AG09319 (cell line): ENCODE data around the gene LOXL3.

Source experiments
- DNase-seq: peaks from one replicate; pipeline ENCODE4 v3.0.0-alpha.2; 2010; ENCODE audit warnings: low read depth; ENCODE audit errors: extremely low read depth
- TF ChIP-seq, protein P1 (sequence below): IDR thresholded peaks from 2 replicates; pipeline ENCODE4 v1.5.1; 2011; ENCODE audit warnings: low read depth, mild to moderate bottlenecking, inconsistent platforms, low read length, moderate library complexity

LOXL3 gene

DNA sequence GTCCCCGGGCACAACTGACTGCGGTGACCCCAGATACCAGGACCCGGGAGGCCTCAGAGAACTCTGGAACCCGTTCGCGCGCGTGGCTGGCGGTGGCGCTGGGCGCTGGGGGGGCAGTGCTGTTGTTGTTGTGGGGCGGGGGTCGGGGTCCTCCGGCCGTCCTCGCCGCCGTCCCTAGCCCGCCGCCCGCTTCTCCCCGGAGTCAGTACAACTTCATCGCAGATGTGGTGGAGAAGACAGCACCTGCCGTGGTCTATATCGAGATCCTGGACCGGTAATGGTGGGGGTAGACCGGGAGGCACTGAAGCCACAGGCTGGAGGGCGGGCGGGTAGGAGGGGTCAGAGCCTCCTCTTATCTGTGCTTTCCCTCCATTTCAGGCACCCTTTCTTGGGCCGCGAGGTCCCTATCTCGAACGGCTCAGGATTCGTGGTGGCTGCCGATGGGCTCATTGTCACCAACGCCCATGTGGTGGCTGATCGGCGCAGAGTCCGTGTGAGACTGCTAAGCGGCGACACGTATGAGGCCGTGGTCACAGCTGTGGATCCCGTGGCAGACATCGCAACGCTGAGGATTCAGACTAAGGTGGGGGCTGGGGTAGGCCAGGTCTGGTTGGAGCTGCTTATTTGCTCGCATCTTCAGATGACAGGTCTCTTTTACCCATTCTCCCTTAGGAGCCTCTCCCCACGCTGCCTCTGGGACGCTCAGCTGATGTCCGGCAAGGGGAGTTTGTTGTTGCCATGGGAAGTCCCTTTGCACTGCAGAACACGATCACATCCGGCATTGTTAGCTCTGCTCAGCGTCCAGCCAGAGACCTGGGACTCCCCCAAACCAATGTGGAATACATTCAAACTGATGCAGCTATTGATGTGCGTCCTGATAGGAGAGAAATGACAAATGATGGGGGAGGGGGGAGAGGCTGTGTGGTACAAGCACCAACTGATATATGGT is 23.2 kb downstream of the LOXL3 start:
- TF ChIP-seq, protein P1, sequence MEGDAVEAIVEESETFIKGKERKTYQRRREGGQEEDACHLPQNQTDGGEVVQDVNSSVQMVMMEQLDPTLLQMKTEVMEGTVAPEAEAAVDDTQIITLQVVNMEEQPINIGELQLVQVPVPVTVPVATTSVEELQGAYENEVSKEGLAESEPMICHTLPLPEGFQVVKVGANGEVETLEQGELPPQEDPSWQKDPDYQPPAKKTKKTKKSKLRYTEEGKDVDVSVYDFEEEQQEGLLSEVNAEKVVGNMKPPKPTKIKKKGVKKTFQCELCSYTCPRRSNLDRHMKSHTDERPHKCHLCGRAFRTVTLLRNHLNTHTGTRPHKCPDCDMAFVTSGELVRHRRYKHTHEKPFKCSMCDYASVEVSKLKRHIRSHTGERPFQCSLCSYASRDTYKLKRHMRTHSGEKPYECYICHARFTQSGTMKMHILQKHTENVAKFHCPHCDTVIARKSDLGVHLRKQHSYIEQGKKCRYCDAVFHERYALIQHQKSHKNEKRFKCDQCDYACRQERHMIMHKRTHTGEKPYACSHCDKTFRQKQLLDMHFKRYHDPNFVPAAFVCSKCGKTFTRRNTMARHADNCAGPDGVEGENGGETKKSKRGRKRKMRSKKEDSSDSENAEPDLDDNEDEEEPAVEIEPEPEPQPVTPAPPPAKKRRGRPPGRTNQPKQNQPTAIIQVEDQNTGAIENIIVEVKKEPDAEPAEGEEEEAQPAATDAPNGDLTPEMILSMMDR, result no peak
- DNase-seq, result no peak

DNA sequence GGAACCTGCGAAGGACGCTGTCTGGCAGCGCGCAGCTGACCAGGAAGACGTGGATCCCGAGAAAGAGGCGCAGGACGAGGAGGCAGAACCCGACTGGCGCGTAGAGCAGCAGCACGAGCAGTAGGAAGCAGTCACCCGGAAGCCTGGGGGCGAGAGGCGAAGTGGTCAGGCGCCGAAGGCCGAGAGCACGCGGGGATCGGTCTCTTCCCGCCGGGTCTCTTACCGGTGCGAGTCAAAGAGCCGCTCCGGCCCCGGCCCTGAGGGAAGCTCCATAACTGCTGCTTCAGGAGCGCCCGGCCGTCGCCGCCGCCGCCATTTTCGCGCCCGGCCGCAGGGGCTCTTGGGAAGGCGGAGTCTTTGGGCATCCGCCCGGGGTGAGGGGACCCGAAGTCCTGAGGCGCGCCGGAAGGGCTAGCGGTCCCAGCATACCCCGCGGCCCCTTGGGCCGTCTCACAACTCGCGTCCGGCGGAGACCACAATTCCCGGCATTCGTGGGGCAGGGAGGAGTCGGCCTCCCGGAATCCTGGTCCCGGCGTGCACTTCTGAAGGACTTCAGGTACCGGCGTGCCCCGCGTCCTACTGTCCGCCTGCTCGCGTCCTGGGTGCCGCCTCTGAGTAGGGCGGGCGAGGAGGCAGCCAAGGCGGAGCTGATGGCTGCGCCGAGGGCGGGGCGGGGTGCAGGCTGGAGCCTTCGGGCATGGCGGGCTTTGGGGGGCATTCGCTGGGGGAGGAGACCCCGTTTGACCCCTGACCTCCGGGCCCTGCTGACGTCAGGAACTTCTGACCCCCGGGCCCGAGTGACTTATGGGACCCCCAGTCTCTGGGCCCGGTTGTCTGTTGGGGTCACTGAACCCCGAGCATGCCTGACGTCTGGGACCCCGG is 24.1 kb downstream of the LOXL3 start, which contains the start of the genes AUP1 and HTRA2:
Gene AUP1, minus strand, starts transcription at position 350 of the 882 bp plus-strand sequence. Its CDS starts 77 bp downstream, at position 273.
Gene HTRA2, plus strand, starts transcription at position 577 of the 882 bp plus-strand sequence. Its CDS starts 74 bp downstream, at position 651.
- DNase-seq, result peak; percentile 98
- TF ChIP-seq, protein P1, result no peak

DNA sequence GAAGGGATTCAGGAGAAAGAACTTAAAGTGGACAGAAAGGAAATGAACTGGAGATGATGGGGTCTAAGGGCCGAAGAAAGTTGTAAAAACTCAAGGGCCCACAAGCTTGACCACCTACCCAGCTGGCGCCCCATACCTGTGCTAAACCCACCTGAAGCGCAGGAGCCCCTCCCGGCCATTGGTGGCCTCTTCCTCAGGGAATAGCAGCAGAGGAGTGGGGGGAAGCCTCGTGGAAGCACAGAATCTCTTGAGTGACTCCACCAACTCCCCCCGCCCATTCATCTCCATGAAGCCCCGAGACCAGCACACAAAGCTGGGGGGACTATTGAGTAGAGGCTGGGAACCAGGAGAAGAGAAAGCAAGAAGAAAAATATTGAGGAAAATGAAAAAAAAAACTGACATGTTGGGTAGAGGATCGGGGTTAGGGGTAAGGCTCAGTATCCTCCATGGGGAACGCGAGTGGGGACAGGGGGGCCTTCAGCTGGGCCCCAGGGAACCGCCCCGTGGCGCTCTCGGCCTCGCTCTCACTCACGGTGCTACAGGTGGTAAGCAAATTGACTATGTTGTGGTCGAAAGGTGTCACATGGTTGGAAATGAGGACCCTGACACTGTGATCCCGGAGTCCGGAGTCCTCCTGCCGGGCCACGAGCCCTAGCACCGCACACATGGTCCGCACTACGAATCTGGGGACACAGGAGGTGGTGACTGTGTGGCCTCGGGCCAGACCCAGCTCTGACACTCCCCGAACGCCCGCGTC is 25.0 kb downstream of the LOXL3 start:
- no peak for DNase-seq

DNA sequence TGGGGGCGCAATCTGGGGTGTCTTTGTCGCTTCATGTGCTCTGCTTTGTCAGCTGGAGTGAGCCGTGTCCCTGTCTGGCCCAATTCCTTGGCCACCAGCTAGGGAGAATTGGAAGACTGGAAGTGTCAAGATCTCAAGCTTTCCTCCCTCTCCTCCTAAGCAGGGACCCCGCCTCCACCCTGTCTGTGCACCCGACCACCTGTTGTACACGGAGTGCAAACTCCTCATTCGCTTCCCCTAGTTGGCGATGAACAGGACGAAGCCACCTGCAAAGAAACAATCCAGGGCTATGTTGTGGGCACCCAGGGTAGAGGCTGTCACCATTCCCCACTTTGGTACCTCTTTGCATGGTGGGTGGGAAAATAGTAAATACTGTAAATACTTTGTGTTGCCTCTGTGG is 26.0 kb downstream of the LOXL3 start:
- TF ChIP-seq, protein P1, result no peak
- no peak for DNase-seq

More for the DNA sequence above, 25.0 kb downstream of the LOXL3 start:
- TF ChIP-seq, protein P1, result no peak

DNA sequence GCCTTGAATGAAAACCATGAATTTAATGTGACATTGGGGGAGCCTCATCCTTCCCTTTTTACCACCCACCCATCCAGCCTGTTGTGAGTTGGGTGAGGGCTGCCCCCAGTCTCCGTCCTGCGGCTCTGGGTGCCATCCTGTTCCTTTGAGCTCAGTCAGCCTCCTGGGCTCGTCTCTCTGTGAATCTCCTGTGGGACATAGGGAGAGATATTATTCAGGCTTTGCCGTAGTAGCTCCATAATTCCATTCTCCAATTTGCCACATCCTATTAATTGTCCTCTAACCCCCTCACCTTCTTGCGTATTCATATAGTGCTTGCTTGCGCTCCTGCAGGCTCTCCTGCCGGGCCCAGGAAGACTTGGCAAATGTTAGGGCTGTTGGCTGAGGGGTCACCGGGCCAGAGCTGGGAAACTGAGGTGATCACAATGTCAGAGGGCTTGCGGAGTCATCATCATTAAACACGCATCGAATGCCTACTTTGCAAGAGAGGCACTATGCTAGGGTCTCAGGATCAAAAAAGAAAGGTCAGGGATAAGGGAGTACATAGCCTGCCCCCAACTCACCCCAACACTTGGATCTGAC is 27.0 kb downstream of the LOXL3 start:
- DNase-seq, result no peak
- TF ChIP-seq, protein P1, result no peak
